Measurements from ENCODE around the gene CEACAM1.

- TF ChIP-seq CTCF (IDR thresholded peaks at IDR 0.05) (no peak), POLR2A (IDR thresholded peaks at IDR 0.05) (no peak)
These were observed 20.3 kb upstream of the CEACAM1 start for GRCh38 chr19:42548552-42548951.
